Esophagus muscularis mucosa (tissue), 4 donors: Measurements from ENCODE around the gene DOCK4. TPM values are rescaled to one million over a fixed set of nuclear protein-coding genes. Genes with fewer than 3 reads are reported as not detected.

Experiments
- DNase-seq: peaks from one replicate; pipeline ENCODE4 v3.0.0-alpha.2; 2017; ENCODE audit errors: extremely low spot score
- H3K27ac ChIP-seq, 4 donors: fragments of 200-600 bp; sonication (generic); replicated peaks in 1 of 4; 1 replicate in 3 of 4; 2 replicates in 1 of 4; pipeline ENCODE4 v1.5.1; 2016 to 2019; ENCODE audit warnings: mild to moderate bottlenecking in 1 of 4
- H3K27me3 ChIP-seq, 4 donors: fragments of 200-600 bp; sonication (generic); one replicate each; pipeline versions ENCODE4 v1.5.1 to v1.6.0; 2016 to 2019
- H3K36me3 ChIP-seq, 4 donors: fragments of 200-600 bp; sonication (generic); one replicate each; pipeline ENCODE4 v1.5.1; 2016 to 2019
- H3K4me1 ChIP-seq, 4 donors: fragments of 200-600 bp; sonication (generic); one replicate each; pipeline ENCODE4 v1.5.1; 2016 to 2019
- H3K4me3 ChIP-seq, 4 donors: fragments of 200-600 bp; sonication (generic); 1 replicate in 2 of 4; 2 replicates in 2 of 4; pipeline ENCODE4 v1.5.1; 2016 to 2019; ENCODE audit warnings: mild to moderate bottlenecking in 4 of 4, moderate library complexity in 1 of 4
- H3K9me3 ChIP-seq, 4 donors: fragments of 200-600 bp; sonication (generic); 1 replicate in 3 of 4; 2 replicates in 1 of 4; pipeline ENCODE4 v1.5.1; 2016 to 2019
- EP300 ChIP-seq: sonication (generic); formaldehyde crosslinking; IDR thresholded peaks from one replicate; pipeline ENCODE4 v1.6.1; 2017; ENCODE audit warnings: antibody characterized with exemption
- POLR2A ChIP-seq: fragments of 450-650 bp; IDR thresholded peaks from one replicate; pipeline ENCODE4 v1.6.1; 2017; ENCODE audit warnings: antibody characterized with exemption, moderate library complexity, mild to moderate bottlenecking, low read depth
- POLR2AphosphoS5 ChIP-seq, 2 donors: sonication (generic); formaldehyde crosslinking; IDR thresholded peaks; one replicate each; pipeline ENCODE4 v1.6.1; 2017; ENCODE audit warnings: antibody characterized with exemption in 2 of 2
- WGBS: methylation state at CpG from one replicate; pipeline ENCODE4 v1.1.5; 2018; 5-methylcytosine and 5-hydroxymethylcytosine counted together
- intact Hi-C: fragments of 100-400 bp; cut with DNase I; formaldehyde crosslinking; loops from one replicate; pipeline ENCODE4 v1.15.1; 2023
- total RNA-seq, 4 donors: library from RNA; depleted of rRNA; stranded (reverse); fragments of >200 nt; gene quantifications; one replicate each; pipeline versions ENCODE4 v1.1.0 to v1.2.1, GENCODE V29; 2016
- TF ChIP-seq, protein P1 (sequence below), 3 experiments: fragments of 200-600 bp in 2 of 3; fragments of 450-650 bp in 1 of 3; sonication (generic) in 2 of 3; IDR thresholded peaks; one replicate each; pipeline ENCODE4 v1.5.1; 2017 to 2019; ENCODE audit warnings: antibody characterized with exemption in 3 of 3, mild to moderate bottlenecking in 2 of 3, moderate library complexity in 1 of 3

DOCK4 gene
- total RNA-seq, 4 donors from 2014 or later, result 14.0 to 25.3 (median 18.8) TPM

DNA sequence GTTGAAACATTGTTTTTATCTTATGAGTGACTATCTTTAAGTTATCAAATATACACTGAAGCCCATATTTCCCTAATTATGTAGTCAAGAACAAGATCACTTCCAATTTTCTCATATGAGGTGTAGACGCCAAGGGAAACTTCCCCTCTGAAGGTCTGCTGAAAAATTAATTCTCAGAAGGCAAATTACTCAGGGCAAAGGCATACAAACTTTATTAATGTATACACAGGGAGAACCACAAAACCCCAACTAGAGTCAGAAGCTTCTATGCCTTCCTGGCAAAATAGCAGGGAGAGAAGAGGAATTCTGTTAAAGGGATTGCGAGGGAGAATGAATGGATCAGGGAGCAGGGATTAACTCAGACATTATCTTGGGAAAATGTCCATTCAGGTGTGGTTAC is 83.4 kb downstream of the DOCK4 start:
- Histone ChIP-seq H3K9me3 (no peaks in the 10 kb centered on the region), H3K27ac (no peak overlapping the region), H3K27me3 (no peaks in the 10 kb centered on the region), H3K4me1 (peaks cover 0 to 11% (median 0%) of the 10 kb centered on the region in 4 donors), H3K4me3 (no peak overlapping the region), H3K36me3 (no peaks in the 10 kb centered on the region)
- TF ChIP-seq EP300, result no peak
- TF ChIP-seq POLR2A, result no peak
- TF ChIP-seq POLR2AphosphoS5 (IDR thresholded peaks at IDR 0.05), result no peak
- TF ChIP-seq, protein P1, sequence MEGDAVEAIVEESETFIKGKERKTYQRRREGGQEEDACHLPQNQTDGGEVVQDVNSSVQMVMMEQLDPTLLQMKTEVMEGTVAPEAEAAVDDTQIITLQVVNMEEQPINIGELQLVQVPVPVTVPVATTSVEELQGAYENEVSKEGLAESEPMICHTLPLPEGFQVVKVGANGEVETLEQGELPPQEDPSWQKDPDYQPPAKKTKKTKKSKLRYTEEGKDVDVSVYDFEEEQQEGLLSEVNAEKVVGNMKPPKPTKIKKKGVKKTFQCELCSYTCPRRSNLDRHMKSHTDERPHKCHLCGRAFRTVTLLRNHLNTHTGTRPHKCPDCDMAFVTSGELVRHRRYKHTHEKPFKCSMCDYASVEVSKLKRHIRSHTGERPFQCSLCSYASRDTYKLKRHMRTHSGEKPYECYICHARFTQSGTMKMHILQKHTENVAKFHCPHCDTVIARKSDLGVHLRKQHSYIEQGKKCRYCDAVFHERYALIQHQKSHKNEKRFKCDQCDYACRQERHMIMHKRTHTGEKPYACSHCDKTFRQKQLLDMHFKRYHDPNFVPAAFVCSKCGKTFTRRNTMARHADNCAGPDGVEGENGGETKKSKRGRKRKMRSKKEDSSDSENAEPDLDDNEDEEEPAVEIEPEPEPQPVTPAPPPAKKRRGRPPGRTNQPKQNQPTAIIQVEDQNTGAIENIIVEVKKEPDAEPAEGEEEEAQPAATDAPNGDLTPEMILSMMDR (IDR thresholded peaks at IDR 0.05), result no peak
- DNase-seq, result no peak
- intact Hi-C loops, result no loop called here
- WGBS, result 98% methylated on average over 2 of the region's 2 CpGs

DNA sequence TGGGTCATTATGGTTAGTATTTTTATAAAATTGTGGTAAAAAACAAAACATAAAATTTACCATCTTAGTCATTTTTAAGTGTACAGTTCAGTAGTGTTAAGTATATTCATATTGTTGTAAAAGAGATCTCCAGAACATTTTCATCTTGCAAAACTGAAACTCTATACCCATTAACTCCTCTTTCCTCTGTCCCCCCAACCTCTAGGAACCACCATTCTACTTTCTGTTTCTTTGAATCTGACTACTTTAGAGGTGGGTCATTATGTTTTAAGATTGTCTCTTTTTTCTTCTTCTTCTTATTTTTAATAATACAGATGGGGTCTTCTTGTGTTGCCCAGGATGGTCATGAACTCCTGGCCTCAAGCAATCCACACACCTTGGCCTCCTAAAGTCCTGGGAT is 84.1 kb downstream of the DOCK4 start:
- TF ChIP-seq EP300, result no peak
- TF ChIP-seq, protein P1 (IDR thresholded peaks at IDR 0.05), result no peak
- TF ChIP-seq POLR2AphosphoS5 (IDR thresholded peaks at IDR 0.05), result no peak
- TF ChIP-seq POLR2A, result no peak
- DNase-seq, result no peak
- intact Hi-C loops, result no loop called here
- no peak overlapping the region for H3K27ac ChIP-seq
- H3K4me1 ChIP-seq, result peaks cover 0 to 11% (median 0%) of the 10 kb centered on the region in 4 donors
- no peaks in the 10 kb centered on the region for H3K9me3 ChIP-seq
- no peaks in the 10 kb centered on the region for H3K27me3 ChIP-seq
- no peaks in the 10 kb centered on the region for H3K36me3 ChIP-seq
- H3K4me3 ChIP-seq, result no peak overlapping the region

DNA sequence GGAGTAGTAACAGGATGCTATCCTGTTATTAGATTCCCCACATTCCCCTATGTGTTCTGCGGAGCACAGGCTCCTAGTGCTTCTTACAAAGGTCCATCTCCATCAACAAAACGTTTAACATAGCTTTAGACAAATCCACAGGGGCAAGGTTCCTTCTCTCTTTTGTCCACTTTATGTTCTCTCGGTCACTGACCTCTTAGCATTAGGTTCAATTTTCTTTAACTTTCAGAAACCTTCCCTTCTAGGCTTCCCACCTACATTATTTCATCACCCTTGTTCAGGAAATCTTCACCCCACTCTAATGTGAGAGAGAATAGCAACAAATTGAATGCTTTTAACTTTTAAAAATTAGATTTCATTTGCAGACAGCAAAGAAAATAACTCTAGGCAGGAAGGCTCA is 84.9 kb downstream of the DOCK4 start:
- WGBS, result 89% methylated on average over 3 of the region's 3 CpGs

DNA sequence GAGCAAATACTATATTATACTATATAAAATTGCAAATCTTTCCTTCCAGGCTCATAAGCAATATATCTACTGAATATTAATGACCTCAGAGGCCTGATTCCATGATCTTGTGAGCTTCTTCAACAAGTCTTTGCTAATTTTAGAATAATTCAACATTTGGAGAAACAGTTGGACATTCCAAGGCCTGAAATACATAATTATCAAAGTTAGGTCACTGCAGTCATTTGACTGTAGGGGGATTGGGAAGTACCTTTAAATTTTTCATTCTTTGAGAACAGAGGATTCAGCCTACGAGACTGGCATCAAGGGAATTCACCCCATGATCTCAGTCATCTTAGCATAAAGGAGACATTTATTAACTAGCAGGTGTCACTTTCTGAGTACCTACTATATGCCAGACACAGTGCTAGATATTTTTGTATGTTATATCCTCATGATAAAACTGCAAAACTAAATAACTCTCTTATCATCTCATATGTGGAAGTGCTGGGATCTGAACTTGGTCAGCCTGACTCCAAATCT is 85.4 kb downstream of the DOCK4 start:
- DNase-seq, result no peak
- intact Hi-C loops, result no loop called here
- H3K9me3 ChIP-seq, result no peaks in the 10 kb centered on the region
- TF ChIP-seq, protein P1 (IDR thresholded peaks at IDR 0.05), result no peak
- TF ChIP-seq POLR2A (no peak), EP300 (no peak), POLR2AphosphoS5 (IDR thresholded peaks at IDR 0.05) (no peak)
- no peaks in the 10 kb centered on the region for H3K36me3 ChIP-seq
- H3K4me3 ChIP-seq, result no peak overlapping the region
- H3K27ac ChIP-seq, result no peak overlapping the region
- 100% methylated on average over 1 of the region's 1 CpG for WGBS
- peaks cover 0 to 11% (median 0%) of the 10 kb centered on the region in 4 donors for H3K4me1 ChIP-seq
- H3K27me3 ChIP-seq, result no peaks in the 10 kb centered on the region

More for the DNA sequence above, 84.9 kb downstream of the DOCK4 start:
- intact Hi-C loops, result no loop called here
- no peak overlapping the region for H3K4me3 ChIP-seq
- H3K9me3 ChIP-seq, result no peaks in the 10 kb centered on the region
- TF ChIP-seq, protein P1 (IDR thresholded peaks at IDR 0.05), result no peak
- TF ChIP-seq POLR2AphosphoS5 (IDR thresholded peaks at IDR 0.05), result no peak
- TF ChIP-seq EP300, result no peak
- TF ChIP-seq POLR2A, result no peak
- no peak for DNase-seq
- no peaks in the 10 kb centered on the region for H3K36me3 ChIP-seq
- H3K4me1 ChIP-seq, result peaks cover 0 to 11% (median 0%) of the 10 kb centered on the region in 4 donors
- no peaks in the 10 kb centered on the region for H3K27me3 ChIP-seq
- H3K27ac ChIP-seq, result no peak overlapping the region
